ENCODE data around the gene SNRNP25.
A peak's percentile ranks its signal among the peaks of the same experiment; 100 is the strongest.

The SNRNP25 gene

DNA sequence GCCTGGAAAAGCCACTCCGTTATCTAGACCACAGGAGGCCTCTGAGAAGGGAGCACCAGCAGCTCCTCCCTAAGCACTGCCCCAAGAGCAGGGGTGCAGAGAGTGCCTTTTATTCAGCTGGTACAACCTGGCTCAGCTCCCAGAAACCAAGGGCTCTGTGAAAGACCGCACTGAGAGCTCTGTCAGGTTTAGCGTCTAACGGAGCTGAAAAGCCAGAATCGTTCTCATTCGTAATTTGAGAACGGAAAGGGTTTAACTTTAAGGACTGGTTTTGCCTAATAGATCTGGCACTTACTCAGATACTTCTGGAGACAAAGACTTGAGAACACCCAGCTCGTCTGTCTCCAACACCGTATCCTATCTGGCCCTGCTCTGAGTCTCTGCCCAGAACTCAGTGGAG, 37.9 kb downstream of the SNRNP25 start (continued):
- TF ChIP-seq ZNF514 (tag by site-specific recombination; IDR thresholded peaks at IDR 0.05), result no peak
- TF ChIP-seq ZNF701 (tag by site-specific recombination; IDR thresholded peaks at IDR 0.05), result no peak
- no peak for TF ChIP-seq ZNF48 (tag by site-specific recombination; IDR thresholded peaks at IDR 0.05)
- no peak for TF ChIP-seq ZNF23 (tag by site-specific recombination; IDR thresholded peaks at IDR 0.05; ENCODE audit: borderline replicate concordance)
- TF ChIP-seq, protein P1, sequence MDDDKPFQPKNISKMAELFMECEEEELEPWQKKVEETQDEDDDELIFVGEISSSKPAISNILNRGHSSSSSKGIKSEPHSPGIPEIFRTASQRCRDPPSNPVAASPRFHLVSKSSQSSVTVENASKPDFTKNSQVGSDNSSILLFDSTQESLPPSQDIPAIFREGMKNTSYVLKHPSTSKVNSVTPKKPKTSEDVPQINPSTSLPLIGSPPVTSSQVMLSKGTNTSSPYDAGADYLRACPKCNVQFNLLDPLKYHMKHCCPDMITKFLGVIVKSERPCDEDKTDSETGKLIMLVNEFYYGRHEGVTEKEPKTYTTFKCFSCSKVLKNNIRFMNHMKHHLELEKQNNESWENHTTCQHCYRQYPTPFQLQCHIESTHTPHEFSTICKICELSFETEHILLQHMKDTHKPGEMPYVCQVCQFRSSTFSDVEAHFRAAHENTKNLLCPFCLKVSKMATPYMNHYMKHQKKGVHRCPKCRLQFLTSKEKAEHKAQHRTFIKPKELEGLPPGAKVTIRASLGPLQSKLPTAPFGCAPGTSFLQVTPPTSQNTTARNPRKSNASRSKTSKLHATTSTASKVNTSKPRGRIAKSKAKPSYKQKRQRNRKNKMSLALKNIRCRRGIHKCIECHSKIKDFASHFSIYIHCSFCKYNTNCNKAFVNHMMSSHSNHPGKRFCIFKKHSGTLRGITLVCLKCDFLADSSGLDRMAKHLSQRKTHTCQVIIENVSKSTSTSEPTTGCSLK (tag by site-specific recombination; IDR thresholded peaks at IDR 0.05), result no peak
- TF ChIP-seq, protein P2, sequence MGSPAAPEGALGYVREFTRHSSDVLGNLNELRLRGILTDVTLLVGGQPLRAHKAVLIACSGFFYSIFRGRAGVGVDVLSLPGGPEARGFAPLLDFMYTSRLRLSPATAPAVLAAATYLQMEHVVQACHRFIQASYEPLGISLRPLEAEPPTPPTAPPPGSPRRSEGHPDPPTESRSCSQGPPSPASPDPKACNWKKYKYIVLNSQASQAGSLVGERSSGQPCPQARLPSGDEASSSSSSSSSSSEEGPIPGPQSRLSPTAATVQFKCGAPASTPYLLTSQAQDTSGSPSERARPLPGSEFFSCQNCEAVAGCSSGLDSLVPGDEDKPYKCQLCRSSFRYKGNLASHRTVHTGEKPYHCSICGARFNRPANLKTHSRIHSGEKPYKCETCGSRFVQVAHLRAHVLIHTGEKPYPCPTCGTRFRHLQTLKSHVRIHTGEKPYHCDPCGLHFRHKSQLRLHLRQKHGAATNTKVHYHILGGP (tag by site-specific recombination; IDR thresholded peaks at IDR 0.05), result no peak
- TF ChIP-seq ZNF248 (tag by site-specific recombination; IDR thresholded peaks at IDR 0.05), result no peak
- no peak for TF ChIP-seq ZNF596 (tag by site-specific recombination; IDR thresholded peaks at IDR 0.05)
- TF ChIP-seq ZNF10 (tag by site-specific recombination; IDR thresholded peaks at IDR 0.05), result no peak
- TF ChIP-seq ZNF843 (tag by site-specific recombination; IDR thresholded peaks at IDR 0.05), result no peak
- TF ChIP-seq, protein P3, sequence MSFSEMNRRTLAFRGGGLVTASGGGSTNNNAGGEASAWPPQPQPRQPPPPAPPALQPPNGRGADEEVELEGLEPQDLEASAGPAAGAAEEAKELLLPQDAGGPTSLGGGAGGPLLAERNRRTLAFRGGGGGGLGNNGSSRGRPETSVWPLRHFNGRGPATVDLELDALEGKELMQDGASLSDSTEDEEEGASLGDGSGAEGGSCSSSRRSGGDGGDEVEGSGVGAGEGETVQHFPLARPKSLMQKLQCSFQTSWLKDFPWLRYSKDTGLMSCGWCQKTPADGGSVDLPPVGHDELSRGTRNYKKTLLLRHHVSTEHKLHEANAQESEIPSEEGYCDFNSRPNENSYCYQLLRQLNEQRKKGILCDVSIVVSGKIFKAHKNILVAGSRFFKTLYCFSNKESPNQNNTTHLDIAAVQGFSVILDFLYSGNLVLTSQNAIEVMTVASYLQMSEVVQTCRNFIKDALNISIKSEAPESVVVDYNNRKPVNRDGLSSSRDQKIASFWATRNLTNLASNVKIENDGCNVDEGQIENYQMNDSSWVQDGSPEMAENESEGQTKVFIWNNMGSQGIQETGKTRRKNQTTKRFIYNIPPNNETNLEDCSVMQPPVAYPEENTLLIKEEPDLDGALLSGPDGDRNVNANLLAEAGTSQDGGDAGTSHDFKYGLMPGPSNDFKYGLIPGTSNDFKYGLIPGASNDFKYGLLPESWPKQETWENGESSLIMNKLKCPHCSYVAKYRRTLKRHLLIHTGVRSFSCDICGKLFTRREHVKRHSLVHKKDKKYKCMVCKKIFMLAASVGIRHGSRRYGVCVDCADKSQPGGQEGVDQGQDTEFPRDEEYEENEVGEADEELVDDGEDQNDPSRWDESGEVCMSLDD (tag by site-specific recombination; IDR thresholded peaks at IDR 0.05), result no peak
- TF ChIP-seq ZNF521 (tag by site-specific recombination; IDR thresholded peaks at IDR 0.05), result no peak
- no peak for TF ChIP-seq ZNF571 (tag by site-specific recombination; IDR thresholded peaks at IDR 0.05)
- no peak for TF ChIP-seq OVOL3 (tag by site-specific recombination; IDR thresholded peaks at IDR 0.05)
- TF ChIP-seq OSR2 (tag by site-specific recombination; IDR thresholded peaks at IDR 0.05), result no peak
- no peak for TF ChIP-seq ZNF624 (tag by site-specific recombination; IDR thresholded peaks at IDR 0.05)
- TF ChIP-seq ZNF37A (tag by site-specific recombination; IDR thresholded peaks at IDR 0.05), result no peak
- peak; percentile 27; the same call in 1 of the 2 replicates for TF ChIP-seq WT1 (tag by site-specific recombination; IDR thresholded peaks at IDR 0.05)
- no peak for TF ChIP-seq SCRT1 (tag by site-specific recombination; IDR thresholded peaks at IDR 0.05; ENCODE audit: borderline replicate concordance)
- TF ChIP-seq ZBTB48 (tag by site-specific recombination; IDR thresholded peaks at IDR 0.05), result peak; percentile 73; the same call in 1 of the 2 replicates
- peak; percentile 96 for TF ChIP-seq ZNF394 (tag by site-specific recombination; IDR thresholded peaks at IDR 0.05; ENCODE audit: borderline replicate concordance)
- no peak for TF ChIP-seq ZNF223 (tag by site-specific recombination; IDR thresholded peaks at IDR 0.05)
- TF ChIP-seq, protein P4, sequence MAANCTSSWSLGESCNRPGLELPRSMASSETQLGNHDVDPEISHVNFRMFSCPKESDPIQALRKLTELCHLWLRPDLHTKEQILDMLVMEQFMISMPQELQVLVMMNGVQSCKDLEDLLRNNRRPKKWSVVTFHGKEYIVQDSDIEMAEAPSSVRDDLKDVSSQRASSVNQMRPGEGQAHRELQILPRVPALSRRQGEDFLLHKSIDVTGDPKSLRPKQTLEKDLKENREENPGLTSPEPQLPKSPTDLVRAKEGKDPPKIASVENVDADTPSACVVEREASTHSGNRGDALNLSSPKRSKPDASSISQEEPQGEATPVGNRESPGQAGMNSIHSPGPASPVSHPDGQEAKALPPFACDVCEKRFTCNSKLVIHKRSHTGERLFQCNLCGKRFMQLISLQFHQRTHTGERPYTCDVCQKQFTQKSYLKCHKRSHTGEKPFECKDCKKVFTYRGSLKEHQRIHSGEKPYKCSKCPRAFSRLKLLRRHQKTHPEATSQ (tag by site-specific recombination; IDR thresholded peaks at IDR 0.05), result no peak
- no peak for TF ChIP-seq ZNF423 (tag by site-specific recombination; IDR thresholded peaks at IDR 0.05)
- TF ChIP-seq ZNF791 (tag by site-specific recombination; IDR thresholded peaks at IDR 0.05), result no peak
- no peak for TF ChIP-seq BCL11A (tag by site-specific recombination; IDR thresholded peaks at IDR 0.05; ENCODE audit: low read depth)
- TF ChIP-seq ZNF132 (tag by site-specific recombination; IDR thresholded peaks at IDR 0.05; ENCODE audit: borderline replicate concordance), result no peak
- no peak for TF ChIP-seq YY1 (tag by site-specific recombination; IDR thresholded peaks at IDR 0.05)
- no peak for TF ChIP-seq ZNF529 (tag by site-specific recombination; IDR thresholded peaks at IDR 0.05; ENCODE audit: insufficient replicate concordance)
- TF ChIP-seq MZF1 (tag by site-specific recombination; IDR thresholded peaks at IDR 0.05; ENCODE audit: borderline replicate concordance), result peak; percentile 46; the same call in 1 of the 2 replicates
- TF ChIP-seq GLIS2 (tag by site-specific recombination; IDR thresholded peaks at IDR 0.05), result no peak
- no peak for TF ChIP-seq YY2 (tag by site-specific recombination; IDR thresholded peaks at IDR 0.05)
- no peak for TF ChIP-seq ZNF175 (tag by site-specific recombination; IDR thresholded peaks at IDR 0.05)
- no peak for TF ChIP-seq ZNF366 (tag by site-specific recombination; conservative IDR thresholded peaks at IDR 0.05)
- no peak for TF ChIP-seq ZNF121 (tag by site-specific recombination; IDR thresholded peaks at IDR 0.05)
- no peak for TF ChIP-seq ZFP69B (tag by site-specific recombination; IDR thresholded peaks at IDR 0.05)
- no peak for TF ChIP-seq ZNF747 (tag by site-specific recombination; IDR thresholded peaks at IDR 0.05)
- no peak for TF ChIP-seq EGR2 (tag by site-specific recombination; IDR thresholded peaks at IDR 0.05; ENCODE audit: low read depth)
